Measurements from ENCODE around the gene SEMA5A. TPM values are rescaled to one million over a fixed set of nuclear protein-coding genes. Genes with fewer than 3 reads are reported as not detected.

Gene SEMA5A
- total RNA-seq, 2 donors from 2014 or later: not detected

GRCh38 chr5:9438596-9439354, 107.1 kb downstream of the SEMA5A start:
- Mint-ChIP-seq H3K27ac (no peak overlapping the region), H3K36me3 (ENCODE audit: low read depth) (no peaks in the 10 kb centered on the region), H3K4me1 (no peaks in the 10 kb centered on the region), H3K9me3 (peaks cover 19% of the 10 kb centered on the region), H3K27me3 (no peaks in the 10 kb centered on the region), H3K4me3 (no peak overlapping the region)
- no peak for ATAC-seq (replicated peaks)

GRCh38 chr5:9437741-9438240, 108.1 kb downstream of the SEMA5A start:
- no peaks in the 10 kb centered on the region for H3K4me1 Mint-ChIP-seq

GRCh38 chr5:9431496-9432258, 114.2 kb downstream of the SEMA5A start:
- Mint-ChIP-seq H3K27ac (no peak overlapping the region), H3K36me3 (ENCODE audit: low read depth) (no peaks in the 10 kb centered on the region), H3K27me3 (no peaks in the 10 kb centered on the region), H3K4me1 (no peaks in the 10 kb centered on the region), H3K4me3 (no peak overlapping the region), H3K9me3 (peaks cover 3% of the 10 kb centered on the region)
- no peak for ATAC-seq (replicated peaks)

More at GRCh38 chr5:9437741-9438240, 108.1 kb downstream of the SEMA5A start:
- ATAC-seq (replicated peaks): no peak
- Mint-ChIP-seq H3K36me3 (ENCODE audit: low read depth) (no peaks in the 10 kb centered on the region), H3K27ac (no peak overlapping the region), H3K4me3 (no peak overlapping the region), H3K27me3 (no peaks in the 10 kb centered on the region), H3K9me3 (peaks cover 15% of the 10 kb centered on the region)

GRCh38 chr5:9431151-9431495, 114.8 kb downstream of the SEMA5A start:
- H3K27me3 Mint-ChIP-seq: no peaks in the 10 kb centered on the region
- ATAC-seq (replicated peaks): no peak
- no peak overlapping the region for H3K4me3 Mint-ChIP-seq
- H3K36me3 Mint-ChIP-seq (ENCODE audit: low read depth): no peaks in the 10 kb centered on the region
- no peaks in the 10 kb centered on the region for H3K4me1 Mint-ChIP-seq
- H3K9me3 Mint-ChIP-seq: peaks cover 1% of the 10 kb centered on the region
- no peak overlapping the region for H3K27ac Mint-ChIP-seq

GRCh38 chr5:9430306-9430705, 115.6 kb downstream of the SEMA5A start:
- ATAC-seq (replicated peaks): no peak
- Mint-ChIP-seq H3K27ac (no peak overlapping the region), H3K36me3 (ENCODE audit: low read depth) (no peaks in the 10 kb centered on the region), H3K27me3 (no peaks in the 10 kb centered on the region), H3K9me3 (no peaks in the 10 kb centered on the region), H3K4me1 (no peaks in the 10 kb centered on the region), H3K4me3 (no peak overlapping the region)

- ATAC-seq (replicated peaks): no peak
- Mint-ChIP-seq H3K4me1 (no peaks in the 10 kb centered on the region), H3K36me3 (ENCODE audit: low read depth) (no peaks in the 10 kb centered on the region), H3K27ac (no peak overlapping the region), H3K4me3 (no peak overlapping the region), H3K27me3 (no peaks in the 10 kb centered on the region), H3K9me3 (no peaks in the 10 kb centered on the region)
Observed at GRCh38 chr5:9429691-9430215, 116.1 kb downstream of the SEMA5A start.

- Mint-ChIP-seq H3K4me3 (no peak overlapping the region), H3K27ac (no peak overlapping the region), H3K4me1 (no peaks in the 10 kb centered on the region), H3K36me3 (ENCODE audit: low read depth) (no peaks in the 10 kb centered on the region), H3K9me3 (no peaks in the 10 kb centered on the region), H3K27me3 (no peaks in the 10 kb centered on the region)
- no peak for ATAC-seq (replicated peaks)
Observed at GRCh38 chr5:9428272-9428671, 117.6 kb downstream of the SEMA5A start.

GRCh38 chr5:9425710-9426109, 120.2 kb downstream of the SEMA5A start:
- H3K4me3 Mint-ChIP-seq: no peak overlapping the region
- no peak for ATAC-seq (replicated peaks)
- H3K4me1 Mint-ChIP-seq: no peaks in the 10 kb centered on the region
- H3K27ac Mint-ChIP-seq: no peak overlapping the region
- no peaks in the 10 kb centered on the region for H3K9me3 Mint-ChIP-seq
- H3K36me3 Mint-ChIP-seq (ENCODE audit: low read depth): no peaks in the 10 kb centered on the region
- H3K27me3 Mint-ChIP-seq: no peaks in the 10 kb centered on the region

GRCh38 chr5:9423571-9423970, 122.3 kb downstream of the SEMA5A start:
- Mint-ChIP-seq H3K4me1 (no peaks in the 10 kb centered on the region), H3K27ac (no peak overlapping the region), H3K36me3 (ENCODE audit: low read depth) (no peaks in the 10 kb centered on the region), H3K9me3 (peaks cover 10% of the 10 kb centered on the region), H3K4me3 (no peak overlapping the region), H3K27me3 (no peaks in the 10 kb centered on the region)
- no peak for ATAC-seq (replicated peaks)

- no peaks in the 10 kb centered on the region for H3K4me1 Mint-ChIP-seq
- H3K27ac Mint-ChIP-seq: no peak overlapping the region
- no peak overlapping the region for H3K4me3 Mint-ChIP-seq
- no peaks in the 10 kb centered on the region for H3K27me3 Mint-ChIP-seq
- no peak for ATAC-seq (replicated peaks)
- no peaks in the 10 kb centered on the region for H3K36me3 Mint-ChIP-seq (ENCODE audit: low read depth)
- peaks cover 10% of the 10 kb centered on the region for H3K9me3 Mint-ChIP-seq
Observed at GRCh38 chr5:9421884-9422283, 124.0 kb downstream of the SEMA5A start.

GRCh38 chr5:9419794-9420193, 126.1 kb downstream of the SEMA5A start:
- H3K27me3 Mint-ChIP-seq: no peaks in the 10 kb centered on the region
- H3K9me3 Mint-ChIP-seq: peaks cover 10% of the 10 kb centered on the region
- H3K36me3 Mint-ChIP-seq (ENCODE audit: low read depth): no peaks in the 10 kb centered on the region
- H3K4me1 Mint-ChIP-seq: no peaks in the 10 kb centered on the region
- no peak overlapping the region for H3K4me3 Mint-ChIP-seq
- no peak overlapping the region for H3K27ac Mint-ChIP-seq
- no peak for ATAC-seq (replicated peaks)

GRCh38 chr5:9415566-9415965, 130.3 kb downstream of the SEMA5A start:
- ATAC-seq (replicated peaks): no peak
- no peaks in the 10 kb centered on the region for H3K27me3 Mint-ChIP-seq
- no peaks in the 10 kb centered on the region for H3K4me1 Mint-ChIP-seq
- H3K9me3 Mint-ChIP-seq: peaks cover 16% of the 10 kb centered on the region
- H3K4me3 Mint-ChIP-seq: no peak overlapping the region
- H3K36me3 Mint-ChIP-seq (ENCODE audit: low read depth): no peaks in the 10 kb centered on the region
- H3K27ac Mint-ChIP-seq: no peak overlapping the region

GRCh38 chr5:9415091-9415490, 130.8 kb downstream of the SEMA5A start:
- H3K4me1 Mint-ChIP-seq: no peaks in the 10 kb centered on the region
- H3K4me3 Mint-ChIP-seq: no peak overlapping the region

GRCh38 chr5:9411142-9411541, 134.7 kb downstream of the SEMA5A start:
- Mint-ChIP-seq H3K9me3 (peaks cover 6% of the 10 kb centered on the region), H3K27ac (no peak overlapping the region), H3K27me3 (no peaks in the 10 kb centered on the region), H3K4me3 (no peak overlapping the region), H3K36me3 (ENCODE audit: low read depth) (no peaks in the 10 kb centered on the region), H3K4me1 (no peaks in the 10 kb centered on the region)
- no peak for ATAC-seq (replicated peaks)

More at GRCh38 chr5:9415091-9415490, 130.8 kb downstream of the SEMA5A start:
- no peaks in the 10 kb centered on the region for H3K36me3 Mint-ChIP-seq (ENCODE audit: low read depth)
- no peaks in the 10 kb centered on the region for H3K27me3 Mint-ChIP-seq
- ATAC-seq (replicated peaks): no peak
- H3K9me3 Mint-ChIP-seq: peaks cover 16% of the 10 kb centered on the region
- no peak overlapping the region for H3K27ac Mint-ChIP-seq

Data from activated T-helper 17 cell treated with anti-CD3 and anti-CD28 coated beads, Interleukin-2, amount 50 U/mL, for 72 hours (primary cell).